ENCODE measurements around the gene MB21D2. TPM values are rescaled to one million over a fixed set of nuclear protein-coding genes. Genes with fewer than 3 reads are reported as not detected.

Gene MB21D2, protein sequence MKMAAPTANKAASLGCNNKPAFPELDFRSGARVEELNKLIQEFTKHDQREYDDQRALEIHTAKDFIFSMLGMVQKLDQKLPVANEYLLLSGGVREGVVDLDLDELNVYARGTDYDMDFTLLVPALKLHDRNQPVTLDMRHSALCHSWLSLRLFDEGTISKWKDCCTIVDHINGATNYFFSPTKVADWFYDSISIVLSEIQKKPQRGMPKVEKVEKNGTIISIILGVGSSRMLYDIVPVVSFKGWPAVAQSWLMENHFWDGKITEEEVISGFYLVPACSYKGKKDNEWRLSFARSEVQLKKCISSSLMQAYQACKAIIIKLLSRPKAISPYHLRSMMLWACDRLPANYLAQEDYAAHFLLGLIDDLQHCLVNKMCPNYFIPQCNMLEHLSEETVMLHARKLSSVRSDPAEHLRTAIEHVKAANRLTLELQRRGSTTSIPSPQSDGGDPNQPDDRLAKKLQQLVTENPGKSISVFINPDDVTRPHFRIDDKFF
- total RNA-seq (2021; ENCODE audit: unreplicated experiment) (2.8 TPM), Bru-seq, nascent RNA (percentile 61 among the genes with signal in this experiment), BruChase-seq, experiment 1, labeled RNA remaining after a 6-hour chase (percentile 41 among the genes with signal in this experiment), BruChase-seq, experiment 2, labeled RNA remaining after a 2-hour chase (percentile 50 among the genes with signal in this experiment)
- polyA plus RNA-seq (2012), result 1.2 and 1.4 TPM in 2 replicates
- long read RNA-seq, transcript MB21D2-201 (2 exons, 3,368 nt), result major isoform, 12 of 18 reads
- long read RNA-seq, partial matches to known transcripts, result 0 of 18 reads
- long read RNA-seq, other reads (novel, unspliced or antisense), result 6 of 18 reads

DNA sequence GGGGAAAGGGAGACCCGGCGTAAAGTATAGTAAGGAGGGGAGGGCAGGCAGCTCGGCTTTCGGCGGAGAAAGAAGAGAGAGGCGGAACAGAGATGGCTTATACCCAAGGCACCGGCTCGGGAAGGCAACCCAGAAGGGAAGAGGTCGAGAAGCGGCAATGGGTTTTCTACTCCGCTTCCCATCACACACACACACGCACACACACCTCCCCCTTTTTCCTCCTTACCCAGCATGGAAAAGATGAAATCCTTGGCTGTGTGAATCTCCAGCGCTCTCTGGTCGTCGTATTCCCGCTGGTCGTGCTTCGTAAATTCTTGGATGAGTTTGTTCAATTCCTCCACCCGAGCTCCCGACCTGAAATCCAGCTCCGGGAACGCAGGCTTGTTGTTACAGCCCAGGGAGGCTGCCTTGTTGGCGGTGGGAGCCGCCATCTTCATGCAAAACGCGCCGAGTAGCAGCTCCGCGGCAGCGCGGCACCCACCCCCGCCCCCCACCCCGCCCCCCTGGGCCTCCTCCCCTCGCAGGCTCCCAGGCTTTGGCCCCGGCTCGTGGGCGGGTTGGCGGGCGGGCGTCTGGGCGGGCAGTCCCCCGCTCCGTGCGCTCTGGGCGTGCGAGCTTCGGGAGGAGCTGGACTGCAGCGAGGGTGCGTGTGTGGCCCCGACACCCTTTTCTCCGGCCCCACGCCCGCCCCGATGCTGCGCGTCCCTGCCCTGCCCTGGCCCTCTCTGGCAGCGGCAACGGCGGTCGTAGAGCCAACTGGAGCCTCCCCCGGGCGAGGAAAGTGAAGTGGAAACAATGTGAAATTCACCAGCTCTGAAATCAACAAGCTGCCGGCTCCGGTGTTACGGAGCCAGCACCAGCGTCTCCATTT is at the start of gene MB21D2:
MB21D2 (minus strand) TSS at position 453 of the 871 bp plus-strand sequence; CDS start at position 437, 16 bp downstream.
- H2AFZ ChIP-seq (ENCODE audit: low read depth, low read length, poor library complexity, severe bottlenecking), result peak within 1 kb of the TSS; percentile 77
- H3K4me1 ChIP-seq (ENCODE audit: control insufficient read depth in 1 of 2, insufficient read depth in 2 of 2, low read length in 2 of 2), result peaks cover 0 to 19% of the 10 kb centered on the region in 2 experiments; a peak in 2 of 4 replicates
- RAD21 ChIA-PET (ENCODE audit: low non-redundant PET in 1 of 2, low total read pairs in 2 of 2, uncharacterized antibody in 2 of 2, unreplicated experiment in 2 of 2), result no interaction called here
- H3K9ac ChIP-seq (ENCODE audit: low read length), result peak within 1 kb of the TSS; percentile 71
- peak within 1 kb of the TSS; percentile 74 to 88 for H3K4me3 ChIP-seq (replicated peaks in 1 of 2; ENCODE audit: low read depth in 1 of 2, low read length in 2 of 2)
- intact Hi-C loops (cut with micrococcal nuclease), result loop anchor here (5.0 kb wide), 2 partner anchors 125 to 1410 kb away; no protein-coding TSS in a partner anchor
- H3K4me2 ChIP-seq (ENCODE audit: low read length), result peak within 1 kb of the TSS; percentile 80
- no peaks in the 10 kb centered on the region for H3K36me3 ChIP-seq (ENCODE audit: control insufficient read depth in 1 of 2, insufficient read depth in 2 of 2, low read length in 2 of 2)
- ATAC-seq (peak; percentile 89), DNase-seq (ENCODE audit: low read depth, low spot score) (peak; percentile 69)
- POLR2A ChIA-PET, result interaction anchor here (0.6 to 1.1 kb wide), 5 partner anchors 18 to 123 kb away, joined by 3 to 4 read pairs (median 4); no protein-coding TSS in a partner anchor
- CTCF ChIA-PET, result interaction anchor here (1.0 kb wide), 1 partner anchor 105 kb away, joined by 4 read pairs; no protein-coding TSS in a partner anchor
- H3K27ac ChIP-seq (ENCODE audit: low read depth, low read length), result peak within 1 kb of the TSS; percentile 58
- no peaks in the 10 kb centered on the region for H4K20me1 ChIP-seq (ENCODE audit: insufficient read depth)
- no peaks in the 10 kb centered on the region for H3K27me3 ChIP-seq (ENCODE audit: insufficient read depth, low read length)
- no peaks in the 10 kb centered on the region for H3K9me2 ChIP-seq (ENCODE audit: insufficient read depth)
- peaks cover 12% of the 10 kb centered on the region; the same call in 1 of the 2 replicates for H3K79me2 ChIP-seq (ENCODE audit: insufficient read depth, low read length)
- no peaks in the 10 kb centered on the region for H3K9me3 ChIP-seq (ENCODE audit: control insufficient read depth in 1 of 2, insufficient read depth in 1 of 2, low read depth in 1 of 2, low read length in 2 of 2)
- BruUV-seq (replicated peaks), result TSS peak; percentile 69
- TF ChIP-seq SIN3A (IDR thresholded peaks at IDR 0.05; ENCODE audit: low read depth), result no peak
- TF ChIP-seq POLR2A (IDR thresholded peaks at IDR 0.05; ENCODE audit: borderline replicate concordance, extremely low read depth, insufficient read depth, insufficient read length), result peak; percentile 82
- no peak for TF ChIP-seq ELF1 (IDR thresholded peaks at IDR 0.05; ENCODE audit: borderline replicate concordance, low read depth)
- TF ChIP-seq CEBPB (IDR thresholded peaks at IDR 0.05; ENCODE audit: low read depth), result no peak
- no peak for TF ChIP-seq ZNF274 (IDR thresholded peaks at IDR 0.05; ENCODE audit: low read depth, low read length)
- TF ChIP-seq CTCF (IDR thresholded peaks at IDR 0.05 in 2 of 3, conservative IDR thresholded peaks at IDR 0.05 in 1 of 3; ENCODE audit: borderline replicate concordance in 1 of 3, insufficient read depth in 1 of 3, low read depth in 2 of 3, low read length in 2 of 3), result no peak
- no peak for TF ChIP-seq CBX3 (IDR thresholded peaks at IDR 0.05; ENCODE audit: low read depth)
- TF ChIP-seq, protein P1, sequence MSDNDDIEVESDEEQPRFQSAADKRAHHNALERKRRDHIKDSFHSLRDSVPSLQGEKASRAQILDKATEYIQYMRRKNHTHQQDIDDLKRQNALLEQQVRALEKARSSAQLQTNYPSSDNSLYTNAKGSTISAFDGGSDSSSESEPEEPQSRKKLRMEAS (IDR thresholded peaks at IDR 0.05), result peak; percentile 74
- TF ChIP-seq TCF7L2 (IDR thresholded peaks at IDR 0.05; ENCODE audit: borderline replicate concordance, extremely low read depth, insufficient read depth, insufficient read length), result peak; percentile 56
- no peak for TF ChIP-seq JUND (IDR thresholded peaks at IDR 0.05)
- peak; percentile 48 for TF ChIP-seq POLR2AphosphoS5 (IDR thresholded peaks at IDR 0.05; ENCODE audit: low read depth, low read length)
- TF ChIP-seq YY1 (IDR thresholded peaks at IDR 0.05; ENCODE audit: extremely low read depth, insufficient replicate concordance, low read depth, low read length), result peak; percentile 84
- TF ChIP-seq, protein P2, sequence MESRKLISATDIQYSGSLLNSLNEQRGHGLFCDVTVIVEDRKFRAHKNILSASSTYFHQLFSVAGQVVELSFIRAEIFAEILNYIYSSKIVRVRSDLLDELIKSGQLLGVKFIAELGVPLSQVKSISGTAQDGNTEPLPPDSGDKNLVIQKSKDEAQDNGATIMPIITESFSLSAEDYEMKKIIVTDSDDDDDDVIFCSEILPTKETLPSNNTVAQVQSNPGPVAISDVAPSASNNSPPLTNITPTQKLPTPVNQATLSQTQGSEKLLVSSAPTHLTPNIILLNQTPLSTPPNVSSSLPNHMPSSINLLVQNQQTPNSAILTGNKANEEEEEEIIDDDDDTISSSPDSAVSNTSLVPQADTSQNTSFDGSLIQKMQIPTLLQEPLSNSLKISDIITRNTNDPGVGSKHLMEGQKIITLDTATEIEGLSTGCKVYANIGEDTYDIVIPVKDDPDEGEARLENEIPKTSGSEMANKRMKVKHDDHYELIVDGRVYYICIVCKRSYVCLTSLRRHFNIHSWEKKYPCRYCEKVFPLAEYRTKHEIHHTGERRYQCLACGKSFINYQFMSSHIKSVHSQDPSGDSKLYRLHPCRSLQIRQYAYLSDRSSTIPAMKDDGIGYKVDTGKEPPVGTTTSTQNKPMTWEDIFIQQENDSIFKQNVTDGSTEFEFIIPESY (IDR thresholded peaks at IDR 0.05; ENCODE audit: extremely low read depth, insufficient replicate concordance, low read length), result no peak

All from HCT116 (cell line).